Ishikawa (cell line): ENCODE data around the gene TTLL1.
A peak's percentile ranks its signal among the peaks of the same experiment; 100 is the strongest.

Experiments used
- CEBPB ChIP-seq: IDR thresholded peaks from 2 replicates; pipeline ENCODE4 v1.6.1; 2012
- CREB1 ChIP-seq: IDR thresholded peaks from 2 replicates; pipeline ENCODE4 v1.6.1; 2012; ENCODE audit warnings: low read depth
- EP300 ChIP-seq: IDR thresholded peaks from 2 replicates; pipeline ENCODE4 v1.6.1; 2012; ENCODE audit warnings: borderline replicate concordance
- FOXM1 ChIP-seq: IDR thresholded peaks from 2 replicates; pipeline ENCODE4 v1.6.1; 2012; ENCODE audit warnings: low read depth, borderline replicate concordance
- MAX ChIP-seq: IDR thresholded peaks from 2 replicates; pipeline ENCODE4 v1.6.1; 2012
- TEAD4 ChIP-seq: IDR thresholded peaks from 2 replicates; pipeline ENCODE4 v1.6.1; 2012
- YY1 ChIP-seq: IDR thresholded peaks from 2 replicates; pipeline ENCODE4 v1.6.1; 2012; ENCODE audit warnings: low read depth
- ZBTB7A ChIP-seq: IDR thresholded peaks from 2 replicates; pipeline ENCODE4 v1.6.1; 2012; ENCODE audit warnings: low read depth

- TF ChIP-seq CEBPB: no peak
- peak; percentile 71 for TF ChIP-seq MAX
- 0 out of 2 replicates have a peak, but pooled peaks have one; percentile 20 for TF ChIP-seq YY1
- TF ChIP-seq CREB1: no peak
- no peak for TF ChIP-seq ZBTB7A
- no peak for TF ChIP-seq FOXM1
- TF ChIP-seq EP300: no peak
- no peak for TF ChIP-seq TEAD4
Measured at GRCh38 chr22:43088984-43089717, at the start of gene TTLL1.
